T-cell (primary cell): Measurements from ENCODE around the gene CDX1. TPM values are rescaled to one million over a fixed set of nuclear protein-coding genes. Genes with fewer than 3 reads are reported as not detected.
A peak's percentile ranks its signal among the peaks of the same experiment; 100 is the strongest.

Source experiments
- ATAC-seq, 4 experiments: fragments of 200-7000 bp in 3 of 4; fragments of 150-1000 bp in 1 of 4; cut with Tn5 transposase; replicated peaks in 1 of 4; 1 replicate in 3 of 4; 2 replicates in 1 of 4; pipeline ENCODE4 v1.10.0; 2021; ENCODE audit warnings: moderate library complexity in 3 of 4, mild to moderate bottlenecking in 2 of 4, moderate number of reproducible peaks in 1 of 4
- CTCF ChIA-PET, 2 donors: fragments of 300-600 bp; sonication (Branson Sonifier 250); formaldehyde crosslinking; loops; one replicate each; lab custom pipeline; 2022; ENCODE audit warnings: antibody characterized with exemption in 2 of 2; lab: Charles Lee
- POLR2A ChIA-PET, 2 donors: fragments of 300-600 bp; sonication (Branson Sonifier 250); formaldehyde crosslinking; loops; one replicate each; lab custom pipeline; 2022; ENCODE audit warnings: antibody characterized with exemption in 2 of 2; lab: Charles Lee
- DNase-seq, 35 experiments: peaks; one replicate each; pipeline versions ENCODE4 v3.0.0 to v3.0.0-alpha.2; 2013 to 2023
- H3K27ac ChIP-seq: one replicate; pipeline ENCODE4 v1.5.1; 2013; ENCODE audit warnings: low read length
- H3K27me3 ChIP-seq, 2 experiments: replicated peaks in 1 of 2; 1 replicate in 1 of 2; 2 replicates in 1 of 2; pipeline versions ENCODE4 v1.6.1 to v1.7.0; 2013; ENCODE audit warnings: low read length in 1 of 2, mixed read lengths in 1 of 2; ENCODE audit not compliant: control insufficient read depth in 2 of 2, insufficient read depth in 2 of 2; ENCODE audit errors: extremely low read depth in 1 of 2
- H3K36me3 ChIP-seq, 2 donors: 1 replicate in 1 of 2; 2 replicates in 1 of 2; pipeline versions ENCODE4 v1.6.1 to v1.7.0; 2013; ENCODE audit warnings: low read length in 1 of 2; ENCODE audit not compliant: control insufficient read depth in 2 of 2, insufficient read depth in 1 of 2; ENCODE audit errors: extremely low read depth in 1 of 2
- H3K4me1 ChIP-seq, 2 experiments: 1 replicate in 1 of 2; 2 replicates in 1 of 2; pipeline versions ENCODE4 v1.6.1 to v1.7.0; 2013; ENCODE audit warnings: low read length in 2 of 2, mixed read lengths in 1 of 2; ENCODE audit not compliant: insufficient read depth in 2 of 2, control insufficient read depth in 1 of 2; ENCODE audit errors: extremely low read depth in 1 of 2
- H3K4me3 ChIP-seq, 2 donors: 1 replicate in 1 of 2; 2 replicates in 1 of 2; pipeline versions ENCODE4 v1.5.1 to v1.7.0; 2013; ENCODE audit warnings: mild to moderate bottlenecking in 2 of 2, low read length in 1 of 2, moderate library complexity in 1 of 2; ENCODE audit not compliant: control insufficient read depth in 1 of 2; ENCODE audit errors: extremely low read depth in 1 of 2
- H3K9me3 ChIP-seq: 2 replicates; pipeline ENCODE4 v1.7.0; 2013
- H3K27ac Mint-ChIP-seq, 2 donors: one replicate each; pipeline ENCODE4 v1.8.0; 2020 to 2021; ENCODE audit warnings: mild to moderate bottlenecking in 2 of 2, mixed read lengths in 2 of 2
- H3K27me3 Mint-ChIP-seq, 2 donors: one replicate each; pipeline ENCODE4 v1.8.0; 2021 to 2022; ENCODE audit warnings: mixed read lengths in 2 of 2
- H3K36me3 Mint-ChIP-seq: one replicate; pipeline ENCODE4 v1.8.0; 2021; ENCODE audit warnings: mixed read lengths
- H3K4me1 Mint-ChIP-seq, 3 donors: one replicate each; pipeline ENCODE4 v1.8.0; 2020 to 2022; ENCODE audit warnings: mixed read lengths in 3 of 3, mild to moderate bottlenecking in 1 of 3
- H3K4me3 Mint-ChIP-seq, 3 donors: one replicate each; pipeline ENCODE4 v1.8.0; 2020 to 2022; ENCODE audit warnings: mild to moderate bottlenecking in 3 of 3, mixed read lengths in 3 of 3, moderate library complexity in 3 of 3
- H3K9me3 Mint-ChIP-seq, 3 donors: one replicate each; pipeline ENCODE4 v1.8.0; 2020 to 2022; ENCODE audit warnings: mixed read lengths in 3 of 3
- WGBS: methylation state at CpG from one replicate; pipeline ENCODE4 v1.1.5; 2013; ENCODE audit warnings: missing lambda C conversion rate; ENCODE audit not compliant: insufficient coverage; 5-methylcytosine and 5-hydroxymethylcytosine counted together
- total RNA-seq, 35 experiments: library from RNA in 6 of 35; stranded (reverse) in 6 of 35; fragments of 120-200 nt in 1 of 35; gene quantifications; one replicate each; pipeline versions ENCODE4 v1.2.1 to v1.2.4 and lab custom pipeline; 2013 to 2026

The CDX1 gene
- total RNA-seq, 5 donors from 2014 or later (not counting 1 experiment from before 2014, with no cell fraction given): 0.23 TPM; not detected in 4

DNA sequence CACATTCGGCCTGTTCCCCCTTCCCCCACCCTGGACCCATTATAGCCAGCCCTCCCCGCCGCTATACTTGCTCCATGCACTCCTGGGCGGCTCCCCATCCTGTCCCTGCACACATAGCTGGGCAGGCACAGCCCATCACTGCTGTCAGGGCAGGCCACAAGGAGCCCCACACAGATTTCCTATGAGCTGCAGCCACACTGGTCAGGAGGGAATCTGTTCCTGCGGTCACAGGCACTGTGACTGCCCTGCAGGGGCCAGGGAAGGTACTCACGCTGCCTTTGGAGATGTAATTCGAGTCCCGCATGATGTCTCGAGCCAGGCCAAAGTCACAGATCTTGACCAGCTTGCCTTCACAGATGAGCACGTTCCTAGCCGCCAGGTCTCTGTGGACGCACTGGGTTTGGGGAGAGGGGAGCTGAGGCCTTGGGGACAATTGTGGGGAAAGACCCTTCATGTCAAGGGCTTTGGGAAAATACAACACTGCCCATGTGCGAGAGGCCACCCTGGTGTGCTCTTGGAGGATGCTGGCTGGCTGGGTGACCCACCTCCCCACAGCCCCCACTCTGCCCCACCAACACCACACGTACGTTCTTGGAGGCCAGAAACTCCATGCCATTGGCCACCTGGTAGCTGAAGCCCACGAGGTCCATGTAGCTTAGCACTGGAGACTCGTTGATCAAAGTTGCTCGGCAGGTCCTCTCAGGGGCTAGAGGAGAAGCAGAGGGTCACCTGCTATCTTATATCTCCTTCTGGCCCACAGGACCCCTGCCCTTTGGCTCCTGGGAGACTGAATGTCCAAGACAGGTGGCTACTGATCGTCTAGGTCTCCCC, 45.7 kb upstream of the CDX1 start:
- no peak overlapping the region for H3K4me3 Mint-ChIP-seq
- CTCF ChIA-PET: interaction anchor here (0.6 kb wide), 2 partner anchors 205 to 291 kb away, joined by 3 to 8 read pairs; no protein-coding TSS in a partner anchor

GRCh38 chr5:150121448-150122157, 45.0 kb upstream of the CDX1 start:
- Mint-ChIP-seq H3K4me1 (no peaks in the 10 kb centered on the region), H3K27me3 (no peaks in the 10 kb centered on the region), H3K4me3 (no peak overlapping the region), H3K27ac (no peak overlapping the region), H3K9me3 (no peaks in the 10 kb centered on the region), H3K36me3 (no peaks in the 10 kb centered on the region)
- Histone ChIP-seq H3K4me3 (no peak overlapping the region), H3K27me3 (no peaks in the 10 kb centered on the region), H3K27ac (no peak overlapping the region), H3K36me3 (no peaks in the 10 kb centered on the region), H3K9me3 (no peaks in the 10 kb centered on the region), H3K4me1 (no peaks in the 10 kb centered on the region)
- 90% methylated on average over 13 of the region's 14 CpGs for WGBS
- DNase-seq (no peak), ATAC-seq (no peak)
- ChIA-PET CTCF (interaction anchor here in 1 of 2 donors (0.6 kb wide), 1 partner anchor 204 kb away, joined by 8 read pairs; no protein-coding TSS in a partner anchor), POLR2A (interaction anchor here in 1 of 2 donors (0.6 kb wide), 1 partner anchor 406 kb away, joined by 4 read pairs; no protein-coding TSS in a partner anchor)

More for the DNA sequence above, 45.7 kb upstream of the CDX1 start:
- no peaks in the 10 kb centered on the region for H3K4me1 Mint-ChIP-seq
- H3K4me1 ChIP-seq: no peaks in the 10 kb centered on the region
- WGBS: 80% methylated on average over 17 of the region's 19 CpGs
- no peaks in the 10 kb centered on the region for H3K27me3 ChIP-seq
- POLR2A ChIA-PET: no interaction called here
- no peaks in the 10 kb centered on the region for H3K9me3 Mint-ChIP-seq
- DNase-seq (no peak), ATAC-seq (no peak)
- H3K36me3 Mint-ChIP-seq: no peaks in the 10 kb centered on the region
- H3K27me3 Mint-ChIP-seq: no peaks in the 10 kb centered on the region
- no peak overlapping the region for H3K27ac ChIP-seq
- no peak overlapping the region for H3K4me3 ChIP-seq
- H3K36me3 ChIP-seq: no peaks in the 10 kb centered on the region
- no peaks in the 10 kb centered on the region for H3K9me3 ChIP-seq
- no peak overlapping the region for H3K27ac Mint-ChIP-seq

DNA sequence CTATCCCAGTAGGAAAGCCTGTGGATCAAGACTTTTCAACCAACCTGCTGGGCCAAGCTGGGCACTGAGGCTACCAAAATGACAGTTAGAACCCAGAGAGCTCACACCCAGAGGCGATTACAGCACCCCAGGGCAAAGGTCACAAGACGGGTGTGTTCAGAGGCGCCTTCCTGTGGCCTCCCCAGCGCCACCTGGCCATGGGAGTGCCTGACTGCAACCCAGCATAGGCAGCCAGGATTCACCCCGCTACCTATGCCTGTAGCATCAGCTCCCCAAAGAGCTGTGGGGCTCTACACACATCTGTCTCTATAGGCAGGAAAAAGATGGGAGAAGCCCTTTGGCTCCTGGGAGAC, 44.4 kb upstream of the CDX1 start:
- Histone ChIP-seq H3K27ac (no peak overlapping the region), H3K4me3 (no peak overlapping the region), H3K4me1 (no peaks in the 10 kb centered on the region), H3K36me3 (no peaks in the 10 kb centered on the region), H3K27me3 (no peaks in the 10 kb centered on the region), H3K9me3 (no peaks in the 10 kb centered on the region)
- no peaks in the 10 kb centered on the region for H3K4me1 Mint-ChIP-seq
- no peaks in the 10 kb centered on the region for H3K27me3 Mint-ChIP-seq
- ChIA-PET POLR2A (interaction anchor here in 1 of 2 donors (0.6 kb wide), 1 partner anchor 406 kb away, joined by 4 read pairs; no protein-coding TSS in a partner anchor), CTCF (no interaction called here)
- no peaks in the 10 kb centered on the region for H3K36me3 Mint-ChIP-seq
- H3K27ac Mint-ChIP-seq: no peak overlapping the region
- H3K4me3 Mint-ChIP-seq: no peak overlapping the region
- no peaks in the 10 kb centered on the region for H3K9me3 Mint-ChIP-seq
- WGBS: 30% methylated on average over 4 of the region's 5 CpGs
- DNase-seq (peak in 1 of 35 experiments; percentile 14), ATAC-seq (peak in 1 of 4 experiments; percentile 25)

DNA sequence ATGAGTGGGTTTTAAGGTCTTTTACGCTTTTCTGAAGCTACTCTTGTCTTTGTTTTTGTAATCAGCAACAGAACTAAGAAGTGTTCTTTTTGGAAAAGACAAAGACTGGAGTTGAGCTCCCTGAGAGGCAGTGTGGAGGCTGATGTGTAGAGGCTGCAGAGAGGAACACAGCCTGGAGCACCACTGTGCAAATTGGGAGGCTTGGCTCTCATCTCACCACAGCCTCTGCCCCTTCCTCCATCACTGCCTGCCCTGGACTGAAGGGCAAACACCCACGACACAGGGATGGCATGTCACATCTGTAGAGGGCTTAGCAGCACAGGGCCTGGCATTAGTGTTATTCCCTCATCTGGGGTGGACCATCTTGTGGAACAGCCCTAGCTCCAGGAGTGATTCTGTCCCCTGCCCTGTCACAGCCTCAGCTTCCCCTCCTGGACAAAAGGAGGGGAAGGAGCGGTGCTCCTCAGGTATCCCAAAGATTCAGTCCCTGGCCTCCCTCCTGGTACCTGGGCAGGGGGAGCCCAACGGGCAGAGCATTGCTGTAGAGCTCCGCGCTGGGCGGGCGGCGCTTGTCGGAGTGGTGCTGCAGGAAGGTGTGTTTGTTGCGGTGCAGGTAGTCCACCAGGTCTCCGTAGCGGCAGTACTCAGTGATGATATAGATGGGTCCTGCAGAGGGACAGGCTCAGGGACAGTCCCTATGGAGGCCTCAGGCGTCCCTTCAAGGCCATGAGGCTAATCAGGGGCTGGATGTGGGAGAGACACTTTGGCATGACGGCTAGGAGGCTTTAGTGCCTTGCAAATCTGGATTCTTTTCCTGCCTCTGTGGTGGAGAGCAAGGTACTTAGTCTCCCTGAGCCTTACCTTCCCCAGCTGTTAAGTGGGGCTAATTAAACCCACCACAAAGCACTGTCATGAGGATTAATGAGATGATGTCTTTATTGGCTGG, 43.8 kb upstream of the CDX1 start:
- Histone ChIP-seq H3K9me3 (no peaks in the 10 kb centered on the region), H3K27ac (no peak overlapping the region), H3K4me1 (no peaks in the 10 kb centered on the region), H3K4me3 (no peak overlapping the region), H3K36me3 (no peaks in the 10 kb centered on the region), H3K27me3 (no peaks in the 10 kb centered on the region)
- ChIA-PET POLR2A (interaction anchor here (0.6 kb wide), 2 partner anchors 407 to 456 kb away, joined by 3 to 4 read pairs; no protein-coding TSS in a partner anchor), CTCF (no interaction called here)
- Mint-ChIP-seq H3K4me3 (no peak overlapping the region), H3K9me3 (no peaks in the 10 kb centered on the region), H3K27ac (no peak overlapping the region), H3K36me3 (no peaks in the 10 kb centered on the region), H3K27me3 (no peaks in the 10 kb centered on the region), H3K4me1 (no peaks in the 10 kb centered on the region)
- WGBS: 94% methylated on average over 12 of the region's 15 CpGs
- no peak for ATAC-seq
- no peak for DNase-seq

DNA sequence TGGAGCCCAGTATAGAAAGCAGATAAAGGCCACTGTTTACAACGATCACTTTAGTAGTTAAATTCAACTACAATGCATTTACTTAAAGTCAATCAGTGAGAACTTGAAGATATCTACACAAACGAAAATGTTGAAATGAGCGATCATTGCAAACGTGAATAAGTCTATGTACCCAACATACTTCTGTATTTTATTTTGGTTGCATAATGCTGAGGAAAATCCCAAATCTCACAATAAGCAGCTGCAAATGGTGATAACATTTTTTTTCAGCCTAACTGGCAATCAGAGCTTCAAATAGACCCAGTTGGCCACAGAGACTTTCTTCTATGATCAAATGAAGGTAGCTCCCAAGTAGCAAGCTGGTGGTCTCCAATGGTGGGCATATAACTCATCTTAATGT, 43.0 kb upstream of the CDX1 start:
- POLR2A ChIA-PET: interaction anchor here in 1 of 2 donors (0.6 kb wide), 1 partner anchor 457 kb away, joined by 3 read pairs; no protein-coding TSS in a partner anchor
- Histone ChIP-seq H3K36me3 (no peaks in the 10 kb centered on the region), H3K4me3 (no peak overlapping the region), H3K27me3 (no peaks in the 10 kb centered on the region), H3K4me1 (no peaks in the 10 kb centered on the region), H3K27ac (no peak overlapping the region), H3K9me3 (no peaks in the 10 kb centered on the region)
- Mint-ChIP-seq H3K36me3 (no peaks in the 10 kb centered on the region), H3K27ac (no peak overlapping the region), H3K4me1 (no peaks in the 10 kb centered on the region), H3K9me3 (no peaks in the 10 kb centered on the region), H3K27me3 (no peaks in the 10 kb centered on the region), H3K4me3 (no peak overlapping the region)
- ATAC-seq (no peak), DNase-seq (no peak)
- CTCF ChIA-PET: no interaction called here
- no CpG with 5 or more reads among the region's 4 CpGs for WGBS

GRCh38 chr5:150124111-150124557, 42.4 kb upstream of the CDX1 start:
- no peaks in the 10 kb centered on the region for H3K9me3 Mint-ChIP-seq
- H3K36me3 Mint-ChIP-seq: no peaks in the 10 kb centered on the region
- DNase-seq (no peak), ATAC-seq (no peak)
- Histone ChIP-seq H3K27ac (no peak overlapping the region), H3K4me1 (no peaks in the 10 kb centered on the region), H3K4me3 (no peak overlapping the region), H3K27me3 (no peaks in the 10 kb centered on the region), H3K36me3 (no peaks in the 10 kb centered on the region), H3K9me3 (no peaks in the 10 kb centered on the region)
- H3K4me1 Mint-ChIP-seq: no peaks in the 10 kb centered on the region
- CTCF ChIA-PET: no interaction called here
- no peak overlapping the region for H3K27ac Mint-ChIP-seq
- H3K4me3 Mint-ChIP-seq: no peak overlapping the region
- no peaks in the 10 kb centered on the region for H3K27me3 Mint-ChIP-seq
- WGBS: 76% methylated on average over 10 of the region's 11 CpGs
- POLR2A ChIA-PET: no interaction called here
